Lower leg skin (tissue), 3 donors: Measurements from ENCODE around the gene GABRD.

Experiments
- CTCF ChIP-seq, 3 donors: fragments of 450-650 bp; IDR thresholded peaks; one replicate each; pipeline ENCODE4 v1.5.1; 2016; ENCODE audit warnings: antibody characterized with exemption in 3 of 3, mild to moderate bottlenecking in 3 of 3, moderate library complexity in 2 of 3
- POLR2A ChIP-seq, 2 donors: fragments of 450-650 bp; IDR thresholded peaks; one replicate each; pipeline ENCODE4 v1.6.1; 2016 to 2017; ENCODE audit warnings: antibody characterized with exemption in 2 of 2, mild to moderate bottlenecking in 1 of 2, moderate library complexity in 1 of 2

- TF ChIP-seq POLR2A (IDR thresholded peaks at IDR 0.05) (no peak), CTCF (IDR thresholded peaks at IDR 0.05) (no peak)
These were observed 22.2 kb downstream of the GABRD start for GRCh38 chr1:2041305-2041704.
